ENCODE data around the gene SOS1.

SOS1 gene

DNA sequence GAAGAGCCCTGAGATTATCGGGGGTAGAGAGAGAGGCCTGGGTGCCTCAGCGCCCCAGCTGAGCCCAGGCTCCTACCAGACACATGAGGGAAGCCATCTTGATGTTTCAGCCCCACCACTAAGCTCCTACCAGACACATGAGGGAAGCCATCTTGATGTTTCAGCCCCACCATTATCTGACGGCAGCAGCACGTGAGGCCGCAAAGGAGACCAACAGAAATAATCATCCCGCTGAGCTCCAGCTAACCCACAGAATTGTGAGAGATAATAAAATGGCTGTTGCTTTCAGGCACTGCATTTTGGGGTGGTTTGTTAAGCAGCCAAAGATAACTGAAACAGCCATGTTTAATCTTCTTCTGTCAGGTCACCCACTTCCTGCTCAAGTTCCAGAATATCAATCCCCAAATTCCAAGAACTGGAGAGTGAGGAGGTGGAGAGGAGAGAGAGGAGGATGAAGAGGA lies 29.3 kb upstream of the SOS1 start:
- Mint-ChIP-seq H3K27ac (peak overlapping the region in 2 of 3 experiments; percentile 37 to 40), H3K4me1 (no peaks in the 10 kb centered on the region)

DNA sequence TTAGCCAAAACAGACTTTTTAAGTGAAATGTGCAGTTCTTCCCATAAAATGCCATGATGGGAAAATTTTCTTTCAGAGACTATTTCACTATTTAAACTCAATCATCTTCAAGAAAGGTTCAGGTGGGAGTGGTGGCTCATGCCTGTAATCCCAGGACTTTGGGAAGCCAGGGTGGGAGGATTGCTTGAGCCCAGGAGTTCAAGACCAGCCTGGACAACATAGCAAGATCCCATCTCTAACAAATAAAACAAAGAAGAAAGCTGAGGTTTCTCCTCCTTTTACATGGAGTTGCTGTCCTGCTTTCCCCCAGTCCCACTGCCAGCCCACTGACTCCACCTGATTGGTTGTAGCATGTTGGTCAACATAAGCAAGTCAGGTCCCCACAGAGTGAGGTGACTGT lies 25.8 kb upstream of the SOS1 start:
- H3K27me3 Mint-ChIP-seq (ENCODE audit: low read depth), result no peaks in the 10 kb centered on the region

More for the DNA sequence above, 29.3 kb upstream of the SOS1 start:
- TF ChIP-seq, protein P1, sequence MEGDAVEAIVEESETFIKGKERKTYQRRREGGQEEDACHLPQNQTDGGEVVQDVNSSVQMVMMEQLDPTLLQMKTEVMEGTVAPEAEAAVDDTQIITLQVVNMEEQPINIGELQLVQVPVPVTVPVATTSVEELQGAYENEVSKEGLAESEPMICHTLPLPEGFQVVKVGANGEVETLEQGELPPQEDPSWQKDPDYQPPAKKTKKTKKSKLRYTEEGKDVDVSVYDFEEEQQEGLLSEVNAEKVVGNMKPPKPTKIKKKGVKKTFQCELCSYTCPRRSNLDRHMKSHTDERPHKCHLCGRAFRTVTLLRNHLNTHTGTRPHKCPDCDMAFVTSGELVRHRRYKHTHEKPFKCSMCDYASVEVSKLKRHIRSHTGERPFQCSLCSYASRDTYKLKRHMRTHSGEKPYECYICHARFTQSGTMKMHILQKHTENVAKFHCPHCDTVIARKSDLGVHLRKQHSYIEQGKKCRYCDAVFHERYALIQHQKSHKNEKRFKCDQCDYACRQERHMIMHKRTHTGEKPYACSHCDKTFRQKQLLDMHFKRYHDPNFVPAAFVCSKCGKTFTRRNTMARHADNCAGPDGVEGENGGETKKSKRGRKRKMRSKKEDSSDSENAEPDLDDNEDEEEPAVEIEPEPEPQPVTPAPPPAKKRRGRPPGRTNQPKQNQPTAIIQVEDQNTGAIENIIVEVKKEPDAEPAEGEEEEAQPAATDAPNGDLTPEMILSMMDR (IDR thresholded peaks at IDR 0.05; ENCODE audit: unreplicated experiment in 3 of 3), result no peak
- Mint-ChIP-seq H3K36me3 (ENCODE audit: low read depth) (no peaks in the 10 kb centered on the region), H3K9me3 (no peaks in the 10 kb centered on the region), H3K27me3 (ENCODE audit: low read depth) (no peaks in the 10 kb centered on the region), H3K4me3 (no peak overlapping the region)

DNA sequence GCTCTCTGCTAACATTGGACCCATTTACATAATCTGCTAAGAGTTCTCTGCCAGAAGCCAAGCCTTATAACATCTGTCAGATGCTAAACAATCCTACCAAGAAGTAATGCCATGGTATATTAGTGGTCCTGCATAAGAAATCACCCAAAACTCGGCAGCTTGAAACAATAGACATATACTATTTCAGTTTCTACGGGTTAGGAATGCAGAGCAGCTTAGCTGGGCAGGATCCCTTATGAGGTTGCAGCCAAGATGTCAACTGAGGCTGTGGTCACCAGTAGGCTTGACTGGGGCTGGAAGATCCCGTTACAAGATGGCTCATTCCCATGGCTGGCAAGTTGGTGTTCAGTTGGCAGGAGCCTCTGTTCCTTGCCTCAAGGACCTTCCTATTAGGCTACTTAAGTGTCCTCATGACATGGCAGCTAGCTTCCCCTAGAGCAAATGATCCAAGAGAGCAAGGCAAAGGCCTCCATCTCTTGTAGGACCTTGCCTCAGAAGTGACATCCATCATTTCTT lies 25.1 kb upstream of the SOS1 start:
- Mint-ChIP-seq H3K27ac (no peak overlapping the region), H3K4me3 (no peak overlapping the region), H3K36me3 (ENCODE audit: low read depth) (no peaks in the 10 kb centered on the region), H3K27me3 (ENCODE audit: low read depth) (no peaks in the 10 kb centered on the region), H3K4me1 (peaks cover 13% of the 10 kb centered on the region), H3K9me3 (no peaks in the 10 kb centered on the region)
- TF ChIP-seq, protein P1 (IDR thresholded peaks at IDR 0.05; ENCODE audit: unreplicated experiment in 3 of 3), result no peak

More for the DNA sequence above, 25.8 kb upstream of the SOS1 start:
- Mint-ChIP-seq H3K4me3 (no peak overlapping the region), H3K27ac (no peak overlapping the region), H3K4me1 (peaks cover 6% of the 10 kb centered on the region), H3K36me3 (ENCODE audit: low read depth) (no peaks in the 10 kb centered on the region), H3K9me3 (no peaks in the 10 kb centered on the region)
- TF ChIP-seq, protein P1 (IDR thresholded peaks at IDR 0.05; ENCODE audit: unreplicated experiment in 3 of 3), result no peak

DNA sequence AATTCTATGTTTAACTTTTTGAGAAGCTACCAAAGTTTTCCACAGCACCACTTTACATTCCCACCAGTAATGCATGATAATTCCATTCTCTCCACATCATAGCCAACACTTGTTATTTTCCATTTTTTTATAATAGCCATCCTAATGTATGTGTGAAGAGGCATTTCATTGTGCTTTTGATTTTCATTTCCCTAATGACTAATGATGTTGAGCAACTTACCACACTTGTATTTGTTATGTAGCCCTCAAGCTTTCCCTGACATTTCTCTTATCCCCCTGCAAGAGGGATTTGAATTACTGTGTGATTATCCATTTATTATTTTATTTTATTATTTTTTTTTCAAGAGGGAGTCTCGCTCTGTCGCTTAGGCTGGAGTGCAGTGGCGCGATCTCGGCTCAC lies 23.6 kb upstream of the SOS1 start:
- Mint-ChIP-seq H3K4me3 (no peak overlapping the region), H3K9me3 (no peaks in the 10 kb centered on the region), H3K4me1 (peaks cover 19% of the 10 kb centered on the region), H3K27me3 (ENCODE audit: low read depth) (no peaks in the 10 kb centered on the region), H3K36me3 (ENCODE audit: low read depth) (no peaks in the 10 kb centered on the region), H3K27ac (no peak overlapping the region)
- TF ChIP-seq, protein P1 (IDR thresholded peaks at IDR 0.05; ENCODE audit: unreplicated experiment in 3 of 3), result no peak

DNA sequence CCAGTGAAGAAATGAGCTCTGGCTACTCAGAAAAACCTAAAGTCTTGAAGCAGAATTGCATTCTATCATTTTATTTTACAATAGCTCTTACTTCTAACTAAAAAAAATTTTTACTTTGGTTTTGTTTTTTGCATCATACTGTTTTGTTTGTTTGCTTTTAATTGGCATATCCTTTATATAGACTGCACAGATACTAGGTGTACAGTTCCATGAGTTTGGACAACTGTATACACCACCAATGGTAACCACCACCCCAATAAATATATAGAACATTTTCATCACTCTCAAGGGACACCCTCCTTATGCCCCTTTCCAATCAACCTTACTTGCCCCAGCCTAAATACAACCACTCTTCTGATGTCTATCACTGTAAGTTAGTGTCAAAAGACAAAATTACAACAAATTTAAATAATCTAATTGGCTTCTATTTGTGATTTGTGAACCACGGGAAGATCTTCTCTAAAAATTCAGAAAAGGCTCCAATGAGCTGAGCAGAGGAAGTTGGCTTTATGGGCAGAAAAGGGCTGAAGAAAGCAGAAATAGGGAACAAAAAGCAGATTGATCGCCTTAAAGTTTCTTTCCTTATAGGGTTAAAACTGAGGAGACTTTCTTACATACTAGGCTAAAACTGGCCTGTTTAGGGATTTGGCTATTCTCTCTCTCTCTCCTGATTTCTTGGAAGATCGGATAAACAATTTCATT lies 22.2 kb upstream of the SOS1 start:
- Mint-ChIP-seq H3K4me3 (no peak overlapping the region), H3K4me1 (peaks cover 19% of the 10 kb centered on the region), H3K27me3 (ENCODE audit: low read depth) (no peaks in the 10 kb centered on the region), H3K27ac (no peak overlapping the region), H3K36me3 (ENCODE audit: low read depth) (no peaks in the 10 kb centered on the region), H3K9me3 (no peaks in the 10 kb centered on the region)
- TF ChIP-seq, protein P1 (IDR thresholded peaks at IDR 0.05; ENCODE audit: unreplicated experiment in 3 of 3), result no peak
